Adipocyte (in vitro differentiated cells): ENCODE measurements around the gene UBTF.

Experiments used
- DNase-seq: peaks from one replicate; pipeline ENCODE4 v3.0.0-alpha.2; 2015; ENCODE audit warnings: low read depth
- H3K27me3 ChIP-seq: replicated peaks from 2 replicates; pipeline ENCODE4 v1.7.0; 2013; ENCODE audit warnings: mild to moderate bottlenecking, low read length, moderate library complexity; ENCODE audit not compliant: control insufficient read depth, insufficient read depth
- H3K36me3 ChIP-seq: 2 replicates; pipeline ENCODE4 v1.7.0; 2013; ENCODE audit warnings: low read length, mild to moderate bottlenecking, moderate library complexity; ENCODE audit not compliant: control insufficient read depth, insufficient read depth, severe bottlenecking
- H3K4me1 ChIP-seq: 2 replicates; pipeline ENCODE4 v1.7.0; 2013; ENCODE audit warnings: mild to moderate bottlenecking, low read length, moderate library complexity; ENCODE audit not compliant: control insufficient read depth, insufficient read depth
- H3K4me3 ChIP-seq: 2 replicates; pipeline ENCODE4 v1.7.0; 2013; ENCODE audit warnings: mild to moderate bottlenecking, low read length, moderate library complexity
- H3K9ac ChIP-seq: 2 replicates; pipeline ENCODE4 v1.7.0; 2013; ENCODE audit warnings: mild to moderate bottlenecking, low read length, moderate library complexity
- H3K9me3 ChIP-seq: 2 replicates; pipeline ENCODE4 v1.7.0; 2013; ENCODE audit warnings: mild to moderate bottlenecking, low read length, moderate library complexity; ENCODE audit not compliant: control insufficient read depth

UBTF gene

GRCh38 chr17:44219616-44220212 lies at the start of gene UBTF:
Gene UBTF, minus strand, starts transcription at chr17:44219675. Its CDS starts 1,446 bp downstream, at chr17:44218229.
- Histone ChIP-seq H3K4me1 (peaks cover 44% of the 10 kb centered on the region), H3K9ac (peak within 1 kb of the TSS; percentile 97), H3K9me3 (no peaks in the 10 kb centered on the region), H3K4me3 (peak within 1 kb of the TSS; percentile 90), H3K36me3 (peaks cover 24% of the 10 kb centered on the region), H3K27me3 (no peaks in the 10 kb centered on the region)
- DNase-seq: peak; percentile 74

- no peak for DNase-seq
Observed at GRCh38 chr17:44268709-44269534, 49.4 kb upstream of the UBTF start.

GRCh38 chr17:44267818-44268490 lies 48.5 kb upstream of the UBTF start, which contains the start of gene SLC4A1:
Gene SLC4A1, minus strand, starts transcription at chr17:44268135. Its CDS starts 5,269 bp downstream, at chr17:44262866.
- Histone ChIP-seq H3K4me3 (no peak within 1 kb of the TSS), H3K9ac (no peak within 1 kb of the TSS), H3K9me3 (no peaks in the 10 kb centered on the region), H3K27me3 (peaks cover 40% of the 10 kb centered on the region), H3K4me1 (peaks cover 4% of the 10 kb centered on the region), H3K36me3 (no peaks in the 10 kb centered on the region)
- no peak for DNase-seq

More at GRCh38 chr17:44268709-44269534, 49.4 kb upstream of the UBTF start:
- Histone ChIP-seq H3K9ac (no peak overlapping the region), H3K36me3 (no peaks in the 10 kb centered on the region), H3K9me3 (no peaks in the 10 kb centered on the region), H3K4me1 (peaks cover 4% of the 10 kb centered on the region), H3K4me3 (no peak overlapping the region), H3K27me3 (peaks cover 31% of the 10 kb centered on the region)

- no peak for DNase-seq
- H3K4me3 ChIP-seq: no peak overlapping the region
- H3K36me3 ChIP-seq: no peaks in the 10 kb centered on the region
- peaks cover 4% of the 10 kb centered on the region for H3K4me1 ChIP-seq
- no peaks in the 10 kb centered on the region for H3K9me3 ChIP-seq
- H3K27me3 ChIP-seq: peaks cover 41% of the 10 kb centered on the region
- H3K9ac ChIP-seq: no peak overlapping the region
Observed at GRCh38 chr17:44267165-44267455, 47.6 kb upstream of the UBTF start.

GRCh38 chr17:44266402-44267164 lies 47.1 kb upstream of the UBTF start:
- Histone ChIP-seq H3K4me1 (peaks cover 4% of the 10 kb centered on the region), H3K9me3 (no peaks in the 10 kb centered on the region), H3K36me3 (no peaks in the 10 kb centered on the region), H3K27me3 (peaks cover 42% of the 10 kb centered on the region), H3K9ac (no peak overlapping the region), H3K4me3 (no peak overlapping the region)
- no peak for DNase-seq

GRCh38 chr17:44263345-44263902 lies 43.9 kb upstream of the UBTF start:
- no peaks in the 10 kb centered on the region for H3K36me3 ChIP-seq
- H3K9ac ChIP-seq: no peak overlapping the region
- peaks cover 28% of the 10 kb centered on the region for H3K27me3 ChIP-seq
- H3K4me1 ChIP-seq: no peaks in the 10 kb centered on the region
- DNase-seq: no peak
- H3K4me3 ChIP-seq: no peak overlapping the region
- no peaks in the 10 kb centered on the region for H3K9me3 ChIP-seq

GRCh38 chr17:44262654-44263225 lies 43.3 kb upstream of the UBTF start:
- H3K9ac ChIP-seq: no peak overlapping the region
- no peaks in the 10 kb centered on the region for H3K4me1 ChIP-seq
- no peak overlapping the region for H3K4me3 ChIP-seq
- H3K9me3 ChIP-seq: no peaks in the 10 kb centered on the region
- peaks cover 26% of the 10 kb centered on the region for H3K27me3 ChIP-seq
- no peaks in the 10 kb centered on the region for H3K36me3 ChIP-seq
- DNase-seq: no peak

- Histone ChIP-seq H3K9me3 (no peaks in the 10 kb centered on the region), H3K27me3 (peaks cover 37% of the 10 kb centered on the region), H3K4me1 (no peaks in the 10 kb centered on the region), H3K9ac (no peak overlapping the region), H3K36me3 (no peaks in the 10 kb centered on the region), H3K4me3 (no peak overlapping the region)
- DNase-seq: no peak
Observed at GRCh38 chr17:44260296-44260695, 40.8 kb upstream of the UBTF start.

GRCh38 chr17:44258811-44259351 lies 39.4 kb upstream of the UBTF start:
- H3K9ac ChIP-seq: no peak overlapping the region
- peaks cover 42% of the 10 kb centered on the region for H3K27me3 ChIP-seq
- H3K4me1 ChIP-seq: no peaks in the 10 kb centered on the region
- no peak for DNase-seq
- no peaks in the 10 kb centered on the region for H3K36me3 ChIP-seq
- H3K9me3 ChIP-seq: no peaks in the 10 kb centered on the region
- H3K4me3 ChIP-seq: no peak overlapping the region
